ENCODE data around the gene BPIFB3.
A peak's percentile ranks its signal among the peaks of the same experiment; 100 is the strongest.

BPIFB3 gene

GRCh38 chr20:33063271-33063670 is 9.6 kb downstream of the BPIFB3 start:
- DNase-seq, result no peak

- DNase-seq, result no peak
Measured at GRCh38 chr20:33064572-33065287, 11.0 kb downstream of the BPIFB3 start.

- no peak for DNase-seq
Measured at GRCh38 chr20:33065785-33066184, 12.1 kb downstream of the BPIFB3 start.

- no peak for DNase-seq
Measured at GRCh38 chr20:33067806-33068205, 14.1 kb downstream of the BPIFB3 start.

GRCh38 chr20:33068251-33068939 is 14.7 kb downstream of the BPIFB3 start:
- no peak for DNase-seq

- no peak for DNase-seq
Measured at GRCh38 chr20:33069673-33070072, 16.0 kb downstream of the BPIFB3 start.

GRCh38 chr20:33070111-33071053 is 16.7 kb downstream of the BPIFB3 start:
- DNase-seq, result no peak

- DNase-seq, result no peak
Measured at GRCh38 chr20:33071198-33071597, 17.5 kb downstream of the BPIFB3 start.

- DNase-seq, result no peak
Measured at GRCh38 chr20:33072362-33072761, 18.7 kb downstream of the BPIFB3 start.

- no peak for DNase-seq
Measured at GRCh38 chr20:33072813-33073212, 19.1 kb downstream of the BPIFB3 start.

- DNase-seq, result no peak
Measured at GRCh38 chr20:33074675-33075074, 21.0 kb downstream of the BPIFB3 start.

- DNase-seq, result no peak
Measured at GRCh38 chr20:33075281-33075680, 21.6 kb downstream of the BPIFB3 start.

GRCh38 chr20:33076662-33077372 is 23.1 kb downstream of the BPIFB3 start:
- peak; percentile 8 for DNase-seq

- DNase-seq, result no peak
Measured at GRCh38 chr20:33079259-33079658, 25.6 kb downstream of the BPIFB3 start, which contains the start of gene BPIFB4. TSS of gene BPIFB4 (plus strand) at chr20:33079643. CDS start at chr20:33081527, 1,884 bp downstream.

- DNase-seq, result no peak
Measured at GRCh38 chr20:33081411-33082154, 27.9 kb downstream of the BPIFB3 start.

GRCh38 chr20:33082546-33082945 is 28.8 kb downstream of the BPIFB3 start:
- DNase-seq, result no peak

GRCh38 chr20:33083544-33084340 is 30.0 kb downstream of the BPIFB3 start:
- DNase-seq, result no peak

- DNase-seq, result no peak
Measured at GRCh38 chr20:33084722-33085121, 31.0 kb downstream of the BPIFB3 start.

- no peak for DNase-seq
Measured at GRCh38 chr20:33086052-33086722, 32.5 kb downstream of the BPIFB3 start.

GRCh38 chr20:33091147-33091546 is 37.4 kb downstream of the BPIFB3 start:
- no peak for DNase-seq
